Gastrocnemius medialis (tissue), 4 donors: ENCODE results near the gene VTI1B.

ENCODE experiments used
- CTCF ChIP-seq, 5 experiments: fragments of 450-650 bp in 3 of 5; fragments of 200-600 bp in 2 of 5; sonication (generic) in 2 of 5; IDR thresholded peaks in 4 of 5; conservative IDR thresholded peaks in 1 of 5; 1 replicate in 4 of 5; 2 replicates in 1 of 5; pipeline ENCODE4 v1.5.1; 2016 to 2019; ENCODE audit warnings: antibody characterized with exemption in 5 of 5, mild to moderate bottlenecking in 3 of 5, moderate library complexity in 3 of 5
- POLR2A ChIP-seq, 2 donors: fragments of 450-650 bp; IDR thresholded peaks; one replicate each; pipeline ENCODE4 v1.6.1; 2017; ENCODE audit warnings: antibody characterized with exemption in 2 of 2, mild to moderate bottlenecking in 2 of 2, moderate library complexity in 2 of 2

- TF ChIP-seq CTCF (IDR thresholded peaks at IDR 0.05 in 4 of 5, conservative IDR thresholded peaks at IDR 0.05 in 1 of 5) (no peak), POLR2A (IDR thresholded peaks at IDR 0.05) (no peak)
Observed at GRCh38 chr14:67623114-67623513, 51.3 kb downstream of the VTI1B start.
